ENCODE measurements around the gene SLC25A30.
"Not testable (repeated sequence)": the region's sequence is repeated elsewhere in the genome, so short reads cannot be mapped to it uniquely, and the experiment has no call there.

SLC25A30 gene

DNA sequence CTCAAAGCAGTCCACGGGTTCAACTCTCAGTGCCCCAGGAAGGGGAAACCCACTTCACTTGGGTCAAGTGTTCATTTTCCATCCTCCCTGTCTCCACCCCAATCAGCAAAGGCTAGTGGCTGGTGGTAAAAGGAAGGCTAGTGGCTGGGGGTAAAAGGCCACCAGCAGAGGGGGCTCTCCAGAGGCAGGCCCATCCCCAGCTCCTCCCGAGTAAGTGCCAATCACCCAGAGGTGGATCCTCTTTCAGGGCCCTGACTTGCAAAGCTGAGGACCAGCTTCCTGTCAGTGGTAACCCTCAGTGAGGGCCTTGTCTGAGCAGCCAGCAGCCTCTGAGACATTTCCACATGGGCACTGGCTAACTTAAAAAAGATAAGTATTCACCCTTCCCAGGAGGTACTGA lies 55.2 kb downstream of the SLC25A30 start:
- DNase-seq = no peak

DNA sequence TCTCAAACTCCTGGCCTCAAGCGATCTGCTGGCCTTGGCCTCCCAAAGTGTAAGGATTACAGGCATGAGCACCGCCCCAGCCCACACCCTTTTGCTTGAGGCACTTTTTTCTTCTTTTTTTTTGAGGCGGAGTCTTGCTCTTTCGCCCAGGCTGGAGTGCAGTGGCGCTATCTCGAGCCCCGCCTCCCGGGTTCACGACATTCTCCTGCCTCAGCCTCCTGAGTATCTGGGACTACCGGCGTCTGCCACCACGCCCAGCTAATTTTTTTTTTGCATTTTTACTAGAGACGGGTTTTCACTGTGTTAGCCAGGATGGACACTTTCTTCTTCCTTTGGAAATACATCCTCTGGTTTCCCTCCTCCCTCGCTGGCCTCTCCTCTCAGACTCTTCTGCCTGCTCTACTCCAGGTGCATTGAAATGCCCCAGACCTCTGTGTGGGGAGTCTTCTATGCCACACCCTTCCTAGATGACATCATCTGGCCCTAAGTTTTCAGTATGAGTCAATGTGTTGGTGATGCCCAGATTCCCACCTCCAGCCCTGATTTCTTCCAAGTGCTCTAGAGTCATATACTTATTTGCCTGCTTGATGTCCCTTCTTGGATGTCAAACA lies 56.5 kb downstream of the SLC25A30 start:
- DNase-seq = no peak

DNA sequence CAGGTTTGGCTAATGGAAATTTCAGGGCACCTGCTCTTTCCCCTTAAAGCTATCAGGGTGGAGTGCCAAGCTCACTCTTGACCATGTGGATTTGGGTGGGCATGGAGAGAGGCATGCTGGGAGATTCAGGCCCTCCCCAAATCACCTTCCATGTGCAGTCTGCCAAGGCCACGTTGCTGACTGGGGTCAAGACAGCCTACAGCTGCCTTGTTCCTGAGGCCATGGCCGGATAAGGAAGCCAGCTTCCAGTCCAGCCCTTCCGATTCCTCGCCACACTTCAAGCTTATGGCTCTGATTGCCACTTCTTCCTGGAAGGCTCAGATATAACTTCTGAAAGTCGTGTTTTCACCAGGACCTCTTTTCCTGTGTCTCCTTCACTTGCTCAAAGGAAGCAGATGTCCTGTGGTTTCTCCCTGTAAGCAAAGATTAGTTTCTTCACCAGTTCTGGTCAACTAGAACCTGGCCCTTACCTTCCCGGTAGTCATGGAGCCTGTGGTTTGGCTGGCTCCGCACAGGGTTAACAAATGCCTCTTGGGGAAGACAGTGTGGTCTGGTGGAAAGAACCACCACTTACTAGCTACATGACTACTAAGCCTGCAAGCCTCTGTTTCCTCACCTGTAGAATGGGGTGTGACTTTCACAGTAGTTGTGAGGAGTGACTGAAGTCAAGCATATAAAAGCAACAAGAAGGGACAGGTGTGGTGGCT lies 61.1 kb downstream of the SLC25A30 start:
- DNase-seq = no peak

DNA sequence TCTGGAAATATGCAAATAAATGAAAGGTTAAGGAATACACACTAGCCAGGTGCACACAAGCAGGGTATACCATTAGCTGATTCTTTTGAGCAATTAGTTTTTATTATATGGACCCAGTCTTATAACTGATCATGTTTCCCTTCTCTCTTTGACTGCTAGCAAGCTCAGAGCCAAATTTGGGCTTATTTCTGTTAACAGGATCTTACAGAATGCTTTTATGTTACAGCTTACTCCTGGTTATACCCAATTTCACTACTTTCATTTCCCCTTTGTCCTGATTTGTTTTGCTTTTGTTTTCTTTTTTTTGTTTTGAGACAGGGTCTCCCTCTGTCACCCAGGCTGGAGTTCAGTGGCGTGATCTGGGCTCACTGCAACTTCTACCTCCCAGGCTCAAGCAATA lies 64.3 kb downstream of the SLC25A30 start:
- no peak for DNase-seq

DNA sequence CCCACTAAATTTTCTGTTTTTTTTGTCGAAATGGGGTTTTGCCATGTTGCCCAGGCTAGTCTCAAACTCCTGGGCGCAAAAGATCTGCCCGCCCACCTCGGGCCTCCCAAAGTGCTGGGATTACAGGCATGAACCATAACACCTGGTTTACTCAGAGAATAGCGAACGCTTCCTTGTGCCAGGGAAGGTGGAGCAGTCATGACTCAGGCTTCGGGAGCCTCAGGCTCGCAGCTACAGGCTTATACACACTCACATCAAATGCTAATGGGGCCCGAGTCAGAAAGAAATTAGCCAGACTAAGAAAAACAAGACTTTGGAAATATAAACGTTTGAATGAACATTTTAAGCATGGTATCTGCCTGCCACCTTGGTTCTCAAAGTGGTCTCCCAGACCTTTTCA lies 66.1 kb downstream of the SLC25A30 start:
- DNase-seq = no peak

DNA sequence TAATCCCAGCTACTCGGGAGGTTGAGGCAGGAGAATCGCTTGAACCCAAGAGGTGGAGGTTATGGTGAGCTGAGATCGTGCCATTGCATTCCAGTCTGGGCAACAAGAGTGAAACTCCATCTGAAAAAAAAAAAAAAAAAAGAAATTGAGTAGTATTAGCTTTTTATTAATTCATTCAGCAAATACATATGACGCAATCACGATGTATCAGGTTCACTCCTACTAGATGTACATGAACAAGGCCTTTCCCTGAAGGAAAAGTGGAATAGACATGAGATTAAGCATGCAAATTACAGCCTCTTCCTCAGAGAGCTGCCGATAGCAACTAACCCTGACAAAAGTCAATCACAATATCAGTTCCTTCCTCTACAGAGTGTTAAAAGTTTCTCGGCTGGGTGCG lies 68.0 kb downstream of the SLC25A30 start:
- no peak for DNase-seq

DNA sequence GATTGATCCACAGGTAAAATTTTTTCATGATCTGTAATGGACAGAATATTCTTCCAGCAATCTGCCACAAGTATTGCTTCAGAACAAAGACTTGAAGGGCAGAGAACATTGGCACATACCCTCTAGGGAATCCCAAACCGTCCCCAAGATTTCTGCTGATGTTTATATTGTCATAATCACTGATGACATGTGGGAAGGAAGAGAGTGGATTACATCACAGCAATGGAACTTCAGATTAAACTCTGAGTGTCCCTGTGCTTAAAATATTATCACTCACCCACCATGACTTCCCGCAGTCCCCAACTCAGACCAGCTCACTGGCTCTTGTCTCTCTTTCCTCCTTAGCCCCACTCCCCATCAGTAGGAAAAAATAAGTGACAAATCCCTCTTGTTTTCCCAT lies 68.7 kb downstream of the SLC25A30 start:
- no peak for DNase-seq

DNA sequence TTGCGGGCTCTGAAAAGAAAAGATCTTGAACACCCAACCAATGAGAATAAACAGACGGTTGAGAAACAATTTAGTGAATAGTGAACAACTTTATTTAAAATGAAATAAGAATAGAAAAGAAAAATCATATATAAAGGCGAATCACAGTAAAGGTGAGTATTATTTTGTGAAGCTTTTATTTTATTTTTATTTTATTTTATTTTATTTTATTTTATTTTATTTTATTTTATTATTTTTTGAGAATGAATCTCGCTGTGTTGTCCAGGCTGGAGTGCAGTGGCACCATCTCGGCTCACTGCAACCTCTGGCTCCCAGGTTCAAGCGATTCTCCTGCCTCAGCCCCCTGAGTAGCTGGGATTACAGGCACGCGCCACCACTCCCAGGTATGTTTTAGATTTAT lies 74.1 kb downstream of the SLC25A30 start:
- not testable (repeated sequence) for DNase-seq
